HepG2 (cell line): Measurements from ENCODE around the gene LRRC28. TPM values are rescaled to one million over a fixed set of nuclear protein-coding genes. Genes with fewer than 3 reads are reported as not detected.
A peak's percentile ranks its signal among the peaks of the same experiment; 100 is the strongest.

Experiments
- FOXA1 ChIP-seq, 2 experiments: fragments of 450-650 bp in 1 of 2; sonication (generic) in 1 of 2; formaldehyde crosslinking in 1 of 2; IDR thresholded peaks; 2 replicates each; pipeline versions ENCODE4 v1.4.0 to v1.6.1; 2016 to 2020; ENCODE audit warnings: missing genetic modification reagents in 1 of 2
- KMT2A ChIP-seq: sonication (generic); formaldehyde crosslinking; IDR thresholded peaks from 2 replicates; pipeline ENCODE4 v1.4.0; 2020; ENCODE audit warnings: missing genetic modification reagents
- ONECUT2 ChIP-seq: sonication (generic); formaldehyde crosslinking; IDR thresholded peaks from 2 replicates; pipeline ENCODE4 v1.4.0; 2020; ENCODE audit warnings: missing genetic modification reagents
- PITX1 ChIP-seq: sonication (generic); formaldehyde crosslinking; IDR thresholded peaks from 2 replicates; pipeline ENCODE4 v1.5.1; 2020; ENCODE audit warnings: mild to moderate bottlenecking, missing genetic modification reagents
- SNAPC2 ChIP-seq: sonication (generic); formaldehyde crosslinking; IDR thresholded peaks from 2 replicates; pipeline ENCODE4 v1.8.1; 2022; ENCODE audit warnings: mild to moderate bottlenecking, missing genetic modification reagents
- SP140L ChIP-seq: sonication (generic); formaldehyde crosslinking; IDR thresholded peaks from 2 replicates; pipeline ENCODE4 v1.4.0; 2020; ENCODE audit warnings: missing genetic modification reagents, borderline replicate concordance
- SRSF9 ChIP-seq: fragments of 200-400 bp; formaldehyde crosslinking; IDR thresholded peaks from 2 replicates; pipeline ENCODE4 v1.6.1; 2018; ENCODE audit warnings: borderline replicate concordance, mild to moderate bottlenecking, low read depth, low read length; ENCODE audit not compliant: insufficient read depth, poor library complexity, severe bottlenecking
- SSRP1 ChIP-seq: IDR thresholded peaks from 2 replicates; pipeline ENCODE4 v1.6.1; 2016; ENCODE audit warnings: control low read depth
- TRIM24 ChIP-seq: sonication (generic); formaldehyde crosslinking; IDR thresholded peaks from 2 replicates; pipeline ENCODE4 v1.8.0; 2022; ENCODE audit warnings: mild to moderate bottlenecking, missing genetic modification reagents
- ZNF10 ChIP-seq: sonication (generic); formaldehyde crosslinking; IDR thresholded peaks from 2 replicates; pipeline ENCODE4 v1.4.0; 2020; ENCODE audit warnings: mild to moderate bottlenecking, low read depth, missing genetic modification reagents, borderline replicate concordance
- ZNF234 ChIP-seq: sonication (generic); formaldehyde crosslinking; conservative IDR thresholded peaks from 2 replicates; pipeline ENCODE4 v1.5.1; 2020; ENCODE audit warnings: mild to moderate bottlenecking, missing genetic modification reagents
- ZNF501 ChIP-seq: sonication (generic); formaldehyde crosslinking; IDR thresholded peaks from 2 replicates; pipeline ENCODE4 v1.5.1; 2020; ENCODE audit warnings: mild to moderate bottlenecking, moderate library complexity, missing genetic modification reagents
- ZNF572 ChIP-seq: sonication (generic); formaldehyde crosslinking; IDR thresholded peaks from 2 replicates; pipeline ENCODE4 v1.5.1; 2020; ENCODE audit warnings: mild to moderate bottlenecking, missing genetic modification reagents
- ZNF660 ChIP-seq: sonication (generic); formaldehyde crosslinking; IDR thresholded peaks from 2 replicates; pipeline ENCODE4 v1.5.1; 2020; ENCODE audit warnings: mild to moderate bottlenecking, low read depth, missing genetic modification reagents, borderline replicate concordance
- polyA plus RNA-seq, 8 experiments: library from polyadenylated mRNA; depleted of rRNA in 3 of 8; stranded (reverse) in 7 of 8; unstranded in 1 of 8; fragments of >200 nt; fragmentation: Illumina TruSeq in 4 of 8; extraction: Trizol in 4 of 8; gene quantifications; 2 replicates each; pipeline versions ENCODE4 v1.2.1 to v1.2.3, GENCODE V29; 2011 to 2016; ENCODE audit warnings: low read depth in 4 of 8, missing spikeins in 1 of 8, mixed read lengths in 1 of 8; ENCODE audit not compliant: insufficient read depth in 1 of 8
- total RNA-seq, 5 experiments: library from RNA; depleted of rRNA; stranded (reverse); fragments of >200 nt; fragmentation: Illumina TruSeq; extraction: Trizol; gene quantifications; 2 replicates each; pipeline ENCODE4 v1.2.3, GENCODE V29; 2016; ENCODE audit warnings: low read depth in 1 of 5
- TF ChIP-seq, protein P1 (sequence below): sonication (generic); formaldehyde crosslinking; IDR thresholded peaks from 2 replicates; pipeline ENCODE4 v1.5.0; 2020; ENCODE audit warnings: missing genetic modification reagents, mild to moderate bottlenecking, borderline replicate concordance
- TF ChIP-seq, protein P2 (sequence below): sonication (generic); IDR thresholded peaks from 2 replicates; pipeline ENCODE4 v1.6.1; 2016; ENCODE audit warnings: low read depth, borderline replicate concordance
- TF ChIP-seq, protein P3 (sequence below): sonication (generic); formaldehyde crosslinking; IDR thresholded peaks from 2 replicates; pipeline ENCODE4 v1.8.1; 2023; ENCODE audit warnings: mild to moderate bottlenecking, moderate library complexity, missing genetic modification reagents
- TF ChIP-seq, protein P4 (sequence below): sonication (generic); formaldehyde crosslinking; IDR thresholded peaks from 2 replicates; pipeline ENCODE4 v1.5.0; 2020; ENCODE audit warnings: missing genetic modification reagents
- TF ChIP-seq, protein P5 (sequence below): sonication (generic); formaldehyde crosslinking; IDR thresholded peaks from 2 replicates; pipeline ENCODE4 v1.5.1; 2020; ENCODE audit warnings: missing genetic modification reagents, mild to moderate bottlenecking, borderline replicate concordance
- TF ChIP-seq, protein P6 (sequence below): sonication (generic); formaldehyde crosslinking; IDR thresholded peaks from 2 replicates; pipeline ENCODE4 v1.4.0; 2020; ENCODE audit warnings: mild to moderate bottlenecking, low read depth, missing genetic modification reagents
- TF ChIP-seq, protein P7 (sequence below): sonication (generic); formaldehyde crosslinking; IDR thresholded peaks from 2 replicates; pipeline ENCODE4 v1.8.0; 2022; ENCODE audit warnings: missing genetic modification reagents, low read depth, mild to moderate bottlenecking, borderline replicate concordance
- TF ChIP-seq, protein P8 (sequence below): sonication (generic); formaldehyde crosslinking; IDR thresholded peaks from 2 replicates; pipeline ENCODE4 v1.9.0; 2021; ENCODE audit warnings: missing genetic modification reagents, borderline replicate concordance

LRRC28 gene
- total and polyA plus RNA-seq, 2 of the 13 experiments (the other 11 are each of a cell fraction or from before 2014, with no cell fraction given) = 17.5 to 21.3 TPM

DNA sequence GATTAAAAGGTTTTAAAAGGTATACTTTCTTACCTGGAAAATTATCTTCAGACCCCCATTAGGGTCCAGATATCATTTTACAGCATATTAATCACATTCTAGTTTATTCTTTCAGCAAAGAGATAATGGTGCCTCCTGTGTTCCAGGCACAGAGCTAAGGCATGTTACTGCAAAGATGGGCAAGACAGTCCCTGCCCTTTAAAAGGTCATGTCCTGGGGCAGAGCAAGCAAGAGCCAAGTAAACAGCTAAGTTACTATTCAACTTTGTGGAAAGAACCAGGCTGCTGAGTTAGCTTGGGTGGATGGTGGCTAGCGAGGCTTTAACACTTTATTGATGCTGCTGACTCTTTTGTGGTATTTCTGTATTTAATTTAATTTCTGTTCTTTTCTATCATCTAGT lies 75.0 kb downstream of the LRRC28 start (continued):
- TF ChIP-seq, protein P1, sequence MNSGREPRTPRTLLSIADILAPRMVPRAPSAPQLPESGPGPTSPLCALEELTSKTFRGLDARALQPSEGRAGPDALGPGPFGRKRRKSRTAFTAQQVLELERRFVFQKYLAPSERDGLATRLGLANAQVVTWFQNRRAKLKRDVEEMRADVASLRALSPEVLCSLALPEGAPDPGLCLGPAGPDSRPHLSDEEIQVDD (CRISPR knock-in tag) = no peak
- no peak for TF ChIP-seq SRSF9
- no peak for TF ChIP-seq ZNF234 (CRISPR knock-in tag)
- no peak for TF ChIP-seq ZNF660
- TF ChIP-seq, protein P2, sequence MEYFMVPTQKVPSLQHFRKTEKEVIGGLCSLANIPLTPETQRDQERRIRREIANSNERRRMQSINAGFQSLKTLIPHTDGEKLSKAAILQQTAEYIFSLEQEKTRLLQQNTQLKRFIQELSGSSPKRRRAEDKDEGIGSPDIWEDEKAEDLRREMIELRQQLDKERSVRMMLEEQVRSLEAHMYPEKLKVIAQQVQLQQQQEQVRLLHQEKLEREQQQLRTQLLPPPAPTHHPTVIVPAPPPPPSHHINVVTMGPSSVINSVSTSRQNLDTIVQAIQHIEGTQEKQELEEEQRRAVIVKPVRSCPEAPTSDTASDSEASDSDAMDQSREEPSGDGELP = no peak
- TF ChIP-seq FOXA1 (IDR thresholded peaks at IDR 0.05) = no peak
- peak; percentile 87 for TF ChIP-seq FOXA1 (CRISPR knock-in tag; IDR thresholded peaks at IDR 0.05)
- TF ChIP-seq, protein P3, sequence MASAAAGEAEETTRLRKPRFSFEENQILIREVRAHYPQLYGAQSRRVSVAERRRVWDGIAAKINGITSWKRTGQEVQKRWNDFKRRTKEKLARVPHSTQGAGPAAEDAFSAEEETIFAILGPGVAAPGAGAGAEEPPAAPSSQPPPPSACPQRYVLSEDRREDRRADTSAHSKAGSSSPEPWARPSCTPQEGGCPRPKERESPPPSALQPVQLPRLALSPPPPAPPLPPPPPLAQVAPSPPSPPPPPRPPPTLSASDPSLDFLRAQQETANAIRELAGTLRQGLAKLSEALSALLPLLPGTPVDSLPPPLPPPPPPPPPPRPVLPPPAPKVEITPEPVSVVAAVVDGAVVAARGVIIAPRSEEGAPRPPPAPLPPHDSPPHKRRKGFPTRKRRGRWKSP (CRISPR knock-in tag) = no peak
- no peak for TF ChIP-seq ZNF10 (CRISPR knock-in tag)
- TF ChIP-seq, protein P4, sequence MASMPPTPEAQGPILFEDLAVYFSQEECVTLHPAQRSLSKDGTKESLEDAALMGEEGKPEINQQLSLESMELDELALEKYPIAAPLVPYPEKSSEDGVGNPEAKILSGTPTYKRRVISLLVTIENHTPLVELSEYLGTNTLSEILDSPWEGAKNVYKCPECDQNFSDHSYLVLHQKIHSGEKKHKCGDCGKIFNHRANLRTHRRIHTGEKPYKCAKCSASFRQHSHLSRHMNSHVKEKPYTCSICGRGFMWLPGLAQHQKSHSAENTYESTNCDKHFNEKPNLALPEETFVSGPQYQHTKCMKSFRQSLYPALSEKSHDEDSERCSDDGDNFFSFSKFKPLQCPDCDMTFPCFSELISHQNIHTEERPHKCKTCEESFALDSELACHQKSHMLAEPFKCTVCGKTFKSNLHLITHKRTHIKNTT (CRISPR knock-in tag) = no peak
- TF ChIP-seq, protein P5, sequence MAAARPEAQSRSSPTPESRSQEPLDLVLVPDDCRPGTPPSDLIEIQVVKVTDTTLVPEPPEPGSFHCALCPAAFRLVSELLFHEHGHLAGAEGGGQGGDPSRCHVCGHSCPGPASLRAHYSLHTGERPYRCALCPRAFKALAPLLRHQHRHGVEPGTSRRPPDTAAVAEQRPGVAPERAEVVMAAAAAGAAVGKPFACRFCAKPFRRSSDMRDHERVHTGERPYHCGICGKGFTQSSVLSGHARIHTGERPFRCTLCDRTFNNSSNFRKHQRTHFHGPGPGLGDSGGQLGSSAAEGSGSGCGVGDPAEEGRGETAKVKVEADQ (CRISPR knock-in tag) = no peak
- TF ChIP-seq ZNF572 (CRISPR knock-in tag) = no peak
- TF ChIP-seq, protein P6, sequence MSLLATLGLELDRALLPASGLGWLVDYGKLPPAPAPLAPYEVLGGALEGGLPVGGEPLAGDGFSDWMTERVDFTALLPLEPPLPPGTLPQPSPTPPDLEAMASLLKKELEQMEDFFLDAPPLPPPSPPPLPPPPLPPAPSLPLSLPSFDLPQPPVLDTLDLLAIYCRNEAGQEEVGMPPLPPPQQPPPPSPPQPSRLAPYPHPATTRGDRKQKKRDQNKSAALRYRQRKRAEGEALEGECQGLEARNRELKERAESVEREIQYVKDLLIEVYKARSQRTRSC = no peak
- TF ChIP-seq ZNF501 (CRISPR knock-in tag) = no peak
- TF ChIP-seq SNAPC2 (CRISPR knock-in tag) = no peak
- TF ChIP-seq, protein P7, sequence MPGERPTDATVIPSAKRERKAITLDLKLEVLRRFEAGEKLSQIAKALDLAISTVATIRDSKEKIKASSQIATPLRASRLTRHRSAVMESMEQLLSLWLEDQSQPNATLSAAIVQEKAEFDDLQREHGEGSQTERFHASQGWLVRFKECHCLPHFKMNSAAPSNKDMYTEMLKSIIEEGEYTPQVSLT (CRISPR knock-in tag) = no peak
- TF ChIP-seq SSRP1 (CRISPR knock-in tag) = no peak
- TF ChIP-seq KMT2A (CRISPR knock-in tag) = 0 out of 2 replicates have a peak, but pooled peaks have one; percentile 45
- TF ChIP-seq PITX1 (CRISPR knock-in tag) = peak; percentile 63; the same call in 1 of the 2 replicates
- TF ChIP-seq SP140L (CRISPR knock-in tag) = no peak
- no peak for TF ChIP-seq ONECUT2 (CRISPR knock-in tag)
- TF ChIP-seq, protein P8, sequence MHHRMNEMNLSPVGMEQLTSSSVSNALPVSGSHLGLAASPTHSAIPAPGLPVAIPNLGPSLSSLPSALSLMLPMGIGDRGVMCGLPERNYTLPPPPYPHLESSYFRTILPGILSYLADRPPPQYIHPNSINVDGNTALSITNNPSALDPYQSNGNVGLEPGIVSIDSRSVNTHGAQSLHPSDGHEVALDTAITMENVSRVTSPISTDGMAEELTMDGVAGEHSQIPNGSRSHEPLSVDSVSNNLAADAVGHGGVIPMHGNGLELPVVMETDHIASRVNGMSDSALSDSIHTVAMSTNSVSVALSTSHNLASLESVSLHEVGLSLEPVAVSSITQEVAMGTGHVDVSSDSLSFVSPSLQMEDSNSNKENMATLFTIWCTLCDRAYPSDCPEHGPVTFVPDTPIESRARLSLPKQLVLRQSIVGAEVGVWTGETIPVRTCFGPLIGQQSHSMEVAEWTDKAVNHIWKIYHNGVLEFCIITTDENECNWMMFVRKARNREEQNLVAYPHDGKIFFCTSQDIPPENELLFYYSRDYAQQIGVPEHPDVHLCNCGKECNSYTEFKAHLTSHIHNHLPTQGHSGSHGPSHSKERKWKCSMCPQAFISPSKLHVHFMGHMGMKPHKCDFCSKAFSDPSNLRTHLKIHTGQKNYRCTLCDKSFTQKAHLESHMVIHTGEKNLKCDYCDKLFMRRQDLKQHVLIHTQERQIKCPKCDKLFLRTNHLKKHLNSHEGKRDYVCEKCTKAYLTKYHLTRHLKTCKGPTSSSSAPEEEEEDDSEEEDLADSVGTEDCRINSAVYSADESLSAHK (CRISPR knock-in tag) = no peak
- no peak for TF ChIP-seq TRIM24 (CRISPR knock-in tag)
